Measurements from ENCODE around the gene KRTAP10-9. TPM values are rescaled to one million over a fixed set of nuclear protein-coding genes. Genes with fewer than 3 reads are reported as not detected.
"Not testable (repeated sequence)": the region's sequence is repeated elsewhere in the genome, so short reads cannot be mapped to it uniquely, and the experiment has no call there.

Gene KRTAP10-9
- polyA plus RNA-seq, 10 donors = not detected

DNA sequence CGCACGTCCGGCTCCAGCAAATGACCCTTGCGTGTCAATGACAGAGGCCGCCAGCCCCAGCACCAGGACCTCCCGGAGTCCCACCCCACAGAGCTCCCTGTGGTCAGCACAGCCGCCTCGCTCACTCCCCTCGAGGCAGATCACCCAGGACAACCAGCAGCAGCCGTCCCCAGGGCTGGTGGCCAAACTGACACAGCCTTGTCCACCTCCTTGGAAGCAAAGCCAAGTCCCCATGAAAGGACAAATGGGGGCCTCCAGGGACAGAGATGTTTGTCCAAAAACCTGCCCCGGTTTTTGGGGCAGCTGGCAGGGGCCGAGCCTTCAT lies 12.4 kb downstream of the KRTAP10-9 start:
- DNase-seq = no peak

DNA sequence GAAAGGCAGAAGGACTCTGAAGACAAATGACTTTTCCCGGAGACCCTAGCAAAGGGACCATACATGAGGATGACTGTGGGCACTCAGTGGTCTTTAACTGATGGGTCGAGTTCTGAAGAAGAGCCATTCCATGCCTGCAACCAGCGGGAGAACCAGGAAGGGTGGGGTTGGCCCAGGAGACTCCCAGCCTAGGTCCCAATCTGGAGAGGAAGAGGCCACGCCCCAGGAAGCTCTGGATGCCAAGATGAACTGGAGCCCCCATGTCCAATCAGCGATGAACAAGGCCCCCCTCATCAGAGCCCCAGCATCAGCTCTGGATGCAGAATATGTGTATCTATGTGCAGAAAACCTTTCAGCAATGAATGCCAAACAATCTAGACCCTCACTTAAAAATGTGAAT lies 13.9 kb downstream of the KRTAP10-9 start:
- DNase-seq = no peak

DNA sequence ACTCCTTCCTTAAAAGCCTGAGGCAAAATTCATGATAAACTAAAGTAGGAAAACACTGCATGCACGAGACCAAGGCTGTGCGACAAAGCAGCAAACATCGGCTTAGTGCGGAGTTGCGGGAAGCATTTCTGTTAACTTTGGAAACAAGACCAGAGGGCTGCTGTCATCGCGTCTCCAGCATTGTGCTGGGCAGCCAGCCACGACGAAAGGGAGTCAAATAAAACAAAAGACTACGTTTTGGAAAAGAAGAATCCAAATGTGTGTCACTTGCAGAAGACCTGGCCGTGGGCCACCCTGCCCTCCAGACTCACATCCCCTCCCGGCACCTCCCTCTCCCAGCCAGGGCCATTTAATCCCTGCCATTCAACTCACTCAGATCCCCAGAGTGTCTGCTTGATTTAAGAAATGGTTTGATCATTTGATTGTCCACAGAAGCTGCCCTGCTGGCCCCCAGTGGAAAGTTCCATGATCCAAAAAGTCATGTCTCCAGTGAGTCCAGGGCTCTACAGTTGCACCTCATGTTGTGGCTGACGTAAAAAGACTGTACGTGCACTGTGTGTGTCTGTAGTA lies 16.9 kb downstream of the KRTAP10-9 start:
- no peak for DNase-seq

DNA sequence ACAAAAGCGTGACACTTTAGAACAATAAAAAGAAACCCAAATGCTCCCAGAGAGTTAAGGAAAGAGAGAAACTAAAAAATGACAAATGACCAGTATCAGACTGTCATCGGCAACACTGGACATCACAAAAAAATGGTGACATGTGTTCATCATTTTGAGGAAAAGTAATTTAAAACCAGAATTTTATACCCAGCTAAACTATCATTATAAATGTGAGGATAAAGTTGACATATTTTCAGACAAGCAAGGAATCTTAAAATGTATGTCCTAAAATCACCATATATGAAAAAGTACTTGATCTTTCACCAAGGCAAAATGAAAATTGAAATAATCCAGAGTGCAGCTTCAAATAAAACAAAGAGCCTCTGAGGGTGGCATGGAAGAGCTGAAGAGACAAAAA lies 18.0 kb downstream of the KRTAP10-9 start:
- DNase-seq = no peak

DNA sequence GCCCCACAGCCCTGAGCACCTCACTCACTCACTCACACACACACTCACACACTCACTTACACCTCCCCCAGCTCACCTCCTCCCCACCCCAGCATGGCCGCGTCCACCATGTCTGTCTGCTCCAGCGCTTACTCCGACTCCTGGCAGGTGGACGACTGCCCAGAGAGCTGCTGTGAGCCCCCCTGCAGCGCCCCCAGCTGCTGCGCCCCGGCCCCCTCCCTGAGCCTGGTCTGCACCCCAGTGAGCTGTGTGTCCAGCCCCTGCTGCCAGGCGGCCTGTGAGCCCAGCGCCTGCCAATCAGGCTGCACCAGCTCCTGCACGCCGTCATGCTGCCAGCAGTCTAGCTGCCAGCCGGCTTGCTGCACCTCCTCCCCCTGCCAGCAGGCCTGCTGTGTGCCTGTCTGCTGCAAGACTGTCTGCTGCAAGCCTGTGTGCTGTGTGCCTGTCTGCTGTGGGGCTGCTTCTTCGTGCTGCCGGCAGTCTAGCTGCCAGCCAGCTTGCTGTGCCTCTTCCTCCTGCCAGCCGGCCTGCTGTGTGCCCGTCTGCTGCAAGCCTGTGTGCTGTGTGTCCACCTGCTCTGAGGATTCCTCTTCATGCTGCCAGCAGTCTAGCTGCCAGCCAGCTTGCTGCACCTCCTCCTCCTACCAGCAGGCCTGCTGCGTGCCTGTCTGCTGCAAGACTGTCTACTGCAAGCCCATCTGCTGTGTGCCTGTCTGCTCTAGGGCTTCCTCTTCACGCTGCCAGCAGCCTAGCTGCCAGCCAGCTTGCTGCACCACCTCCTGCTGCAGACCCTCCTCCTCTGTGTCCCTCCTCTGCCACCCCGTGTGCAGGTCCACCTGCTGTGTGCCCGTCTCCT lies 19.7 kb downstream of the KRTAP10-9 start, which contains the start of gene KRTAP10-11:
Gene KRTAP10-11 (plus strand): TSS at position 49 of the 856 bp plus-strand sequence. CDS start 45 bp downstream, at position 94.
- not testable (repeated sequence) for DNase-seq

DNA sequence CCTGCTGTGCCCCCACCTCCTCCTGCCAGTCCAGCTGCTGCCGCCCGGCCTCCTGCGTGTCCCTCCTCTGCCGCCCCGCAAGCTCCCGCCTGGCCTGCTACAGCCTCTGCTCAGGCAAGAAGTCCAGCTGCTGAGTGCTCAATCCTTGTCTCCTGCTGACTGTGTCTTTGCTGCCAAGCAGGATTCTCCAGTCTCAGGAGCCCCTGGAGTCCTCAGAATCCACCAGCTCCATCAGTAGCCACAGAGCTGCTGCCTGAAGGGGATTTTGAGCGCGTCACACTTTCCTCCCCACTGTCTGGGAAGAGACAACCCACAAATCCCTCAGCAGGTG lies 20.3 kb downstream of the KRTAP10-9 start:
- DNase-seq = peak in 1 of 3 donors; percentile 22

DNA sequence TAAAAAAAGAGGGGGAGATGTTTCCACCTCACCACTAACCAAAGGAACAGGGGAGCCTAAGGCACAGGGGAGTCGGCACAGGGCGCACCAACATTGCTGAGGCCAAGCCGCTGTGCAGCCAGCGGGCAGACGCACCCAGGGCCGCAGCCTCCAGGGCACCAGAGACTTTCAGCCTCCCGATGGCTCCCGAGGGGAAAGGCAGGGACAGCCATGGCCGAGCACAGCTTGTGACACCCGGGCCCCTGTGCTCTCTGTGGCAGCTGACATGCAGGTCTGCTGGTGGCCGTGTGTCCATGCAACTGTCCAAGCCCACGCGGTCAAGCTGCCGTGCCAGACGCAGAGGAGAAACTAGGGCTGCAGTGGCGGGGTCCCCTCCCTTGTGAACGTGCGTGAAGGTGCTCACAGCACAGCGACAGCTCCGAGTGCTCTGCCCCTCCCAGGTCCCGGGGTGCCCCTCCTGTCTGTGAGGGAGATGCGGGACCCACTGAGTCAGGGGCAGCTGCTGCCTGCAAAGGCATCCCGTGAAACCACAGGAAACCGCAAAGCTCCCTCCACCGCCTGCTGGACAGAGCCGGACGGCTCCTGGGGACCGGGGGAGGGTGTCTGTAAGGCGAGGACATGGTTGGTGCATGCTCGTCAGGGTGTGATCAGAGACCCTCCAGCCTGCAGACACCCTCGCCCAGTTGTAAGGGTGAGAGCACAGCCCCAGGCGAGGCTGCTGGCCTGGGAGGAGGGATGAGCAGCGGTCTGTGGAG lies 21.8 kb downstream of the KRTAP10-9 start:
- no peak for DNase-seq

DNA sequence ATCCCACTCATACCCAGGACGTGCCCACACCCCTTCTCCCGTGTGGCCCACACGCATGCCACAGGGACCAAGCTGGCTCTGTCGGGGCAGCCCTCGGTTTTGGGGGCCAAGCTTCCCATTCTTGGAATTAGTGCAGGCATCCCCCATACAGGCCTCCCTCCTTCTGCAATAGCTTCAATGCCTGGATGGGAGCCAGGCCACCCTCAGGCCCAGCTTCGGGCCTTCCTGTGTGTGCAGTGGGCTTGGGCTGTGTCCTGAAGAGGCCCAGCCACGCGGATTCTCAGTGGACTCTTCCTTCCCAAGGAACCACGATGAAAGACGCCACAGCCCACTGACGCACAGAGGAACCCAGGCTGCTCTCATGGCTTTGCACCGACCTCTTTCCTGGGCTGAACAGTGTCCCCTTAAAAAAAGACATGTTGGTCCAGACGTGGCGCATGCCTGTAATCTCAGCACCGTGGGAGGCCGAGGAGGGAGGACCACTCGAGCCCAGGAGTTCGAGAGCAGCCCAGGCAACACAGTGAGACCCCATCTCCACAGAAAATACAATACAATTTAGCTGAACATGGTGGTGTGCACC lies 22.7 kb downstream of the KRTAP10-9 start:
- peak in 1 of 3 donors; percentile 22 for DNase-seq

DNA sequence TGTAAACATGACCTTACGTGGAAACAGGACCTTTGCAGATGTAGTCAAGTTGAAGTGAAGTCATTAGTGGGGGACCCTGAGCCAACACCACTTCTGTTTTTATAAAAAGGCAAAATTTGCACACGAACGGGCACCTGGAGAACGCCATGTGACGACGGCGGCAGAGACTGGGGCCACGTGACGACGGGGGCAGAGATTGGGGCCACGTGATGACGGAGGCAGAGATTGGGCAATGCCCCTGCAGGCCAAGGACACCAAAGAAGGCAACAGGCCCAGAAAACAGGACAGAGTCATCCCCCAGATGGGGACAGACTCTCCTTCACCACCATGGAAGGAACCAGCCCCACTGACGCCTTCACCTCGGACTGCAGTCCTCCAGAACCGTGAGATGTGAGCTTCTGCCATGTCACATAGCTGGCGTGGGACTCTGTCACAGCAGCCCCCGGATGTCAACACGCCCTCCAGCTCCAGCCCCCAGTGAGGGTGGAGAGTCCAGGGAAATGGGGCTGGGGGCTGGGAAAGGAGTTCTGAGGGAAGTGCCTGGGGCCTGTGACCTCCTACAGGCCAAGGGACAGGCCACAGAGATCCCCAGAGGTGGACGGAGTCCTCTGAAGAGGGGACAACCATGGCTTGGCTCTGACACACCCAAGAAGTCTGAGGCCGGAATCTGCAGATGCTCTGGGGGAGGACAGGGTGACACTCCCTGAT lies 23.5 kb downstream of the KRTAP10-9 start:
- no peak for DNase-seq

DNA sequence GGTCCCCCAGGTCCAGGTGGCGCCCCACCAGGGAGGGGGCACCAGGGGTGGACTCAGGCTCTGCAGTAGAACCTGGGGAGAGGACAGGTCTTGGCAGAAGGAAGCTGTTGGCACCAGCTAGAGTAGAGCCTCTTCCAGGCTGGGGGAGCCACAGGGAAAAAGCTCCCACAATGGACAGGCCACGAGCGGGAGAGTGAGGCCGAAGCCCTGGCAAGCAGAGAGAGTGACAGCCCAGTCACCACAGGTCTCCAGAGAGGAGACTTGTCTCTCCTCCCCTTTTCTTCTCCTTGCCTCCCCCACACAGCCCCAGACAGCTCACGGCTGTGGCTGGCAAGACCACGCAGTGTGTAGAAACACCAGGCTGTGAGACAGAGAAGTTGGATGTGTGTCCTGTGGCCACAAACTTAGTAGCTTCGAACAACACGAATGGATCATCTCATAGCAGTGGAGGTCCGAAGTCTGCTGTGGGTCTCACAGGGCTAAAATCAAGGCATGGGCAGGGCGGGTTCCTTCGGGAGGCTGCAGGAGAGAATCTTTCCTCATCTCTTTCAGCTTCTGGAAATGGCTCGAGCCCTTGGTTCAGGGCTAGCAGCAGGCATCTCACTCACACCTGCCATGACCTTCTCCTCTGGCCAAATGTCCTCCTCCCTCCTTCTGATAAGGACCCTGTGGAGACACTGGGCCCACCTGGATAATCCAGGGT lies 24.2 kb downstream of the KRTAP10-9 start:
- no peak for DNase-seq

DNA sequence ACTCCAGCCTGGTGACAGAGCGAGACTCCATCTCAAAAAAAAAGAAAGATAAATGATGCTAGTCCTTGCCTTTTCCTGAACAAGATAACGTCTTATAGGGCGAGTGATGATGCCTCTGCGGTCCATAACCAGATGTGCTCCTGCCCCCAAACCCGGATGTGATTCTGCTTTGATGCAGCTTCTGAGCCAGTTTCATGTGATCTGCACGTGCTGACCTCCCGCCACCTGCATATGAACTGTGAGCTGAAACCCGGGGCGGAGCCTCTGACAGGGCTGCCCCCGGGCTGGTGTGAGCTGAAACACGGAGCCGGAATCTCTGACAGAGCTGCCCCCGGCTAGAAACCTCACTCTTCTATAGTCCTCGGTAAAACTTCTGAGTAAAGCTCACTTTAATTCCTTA lies 26.2 kb downstream of the KRTAP10-9 start:
- no peak for DNase-seq

DNA sequence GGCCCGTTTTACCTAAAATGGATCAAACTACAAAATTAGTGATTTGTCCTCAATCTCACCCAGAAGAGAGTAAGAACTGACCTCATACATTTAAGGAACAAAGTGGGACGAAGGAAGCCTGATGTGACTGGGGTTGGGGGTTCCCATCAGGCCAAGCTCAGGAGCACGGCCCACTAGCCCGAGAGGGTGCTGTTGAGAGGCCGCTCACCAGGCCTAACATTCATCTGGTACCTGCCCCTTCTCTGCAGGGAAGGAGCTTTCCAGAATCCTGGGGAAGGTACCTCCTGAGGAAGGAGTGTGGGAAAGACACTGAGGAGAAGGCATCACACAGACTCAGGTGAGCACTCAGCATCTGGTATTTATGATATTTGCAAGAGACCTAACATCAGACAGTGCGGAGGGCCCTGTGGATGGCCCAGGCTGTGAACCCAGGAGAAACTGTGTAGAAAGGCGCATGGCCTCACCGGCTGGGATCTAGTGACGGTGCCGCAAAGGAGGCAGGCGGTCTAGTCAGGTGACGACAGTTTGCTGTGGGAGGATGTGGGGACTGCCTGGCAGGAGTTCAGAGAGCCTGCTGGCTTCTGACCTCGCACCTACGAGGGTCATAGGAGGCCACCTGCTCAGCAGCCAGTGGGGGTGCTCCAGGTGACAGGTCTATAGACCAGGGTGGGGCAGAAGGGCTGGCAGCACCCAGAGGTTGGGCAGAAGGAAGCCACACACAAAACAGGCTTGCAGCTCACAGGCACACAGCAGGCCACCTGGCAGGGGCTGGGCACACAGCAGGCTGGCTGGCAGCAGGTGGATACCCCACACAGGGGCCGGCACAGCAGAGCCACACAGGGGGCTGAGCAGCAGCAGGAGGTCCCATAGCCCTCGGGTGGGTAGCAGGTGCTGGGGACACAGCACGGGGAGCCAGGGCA lies 27.0 kb downstream of the KRTAP10-9 start:
- DNase-seq = no peak

DNA sequence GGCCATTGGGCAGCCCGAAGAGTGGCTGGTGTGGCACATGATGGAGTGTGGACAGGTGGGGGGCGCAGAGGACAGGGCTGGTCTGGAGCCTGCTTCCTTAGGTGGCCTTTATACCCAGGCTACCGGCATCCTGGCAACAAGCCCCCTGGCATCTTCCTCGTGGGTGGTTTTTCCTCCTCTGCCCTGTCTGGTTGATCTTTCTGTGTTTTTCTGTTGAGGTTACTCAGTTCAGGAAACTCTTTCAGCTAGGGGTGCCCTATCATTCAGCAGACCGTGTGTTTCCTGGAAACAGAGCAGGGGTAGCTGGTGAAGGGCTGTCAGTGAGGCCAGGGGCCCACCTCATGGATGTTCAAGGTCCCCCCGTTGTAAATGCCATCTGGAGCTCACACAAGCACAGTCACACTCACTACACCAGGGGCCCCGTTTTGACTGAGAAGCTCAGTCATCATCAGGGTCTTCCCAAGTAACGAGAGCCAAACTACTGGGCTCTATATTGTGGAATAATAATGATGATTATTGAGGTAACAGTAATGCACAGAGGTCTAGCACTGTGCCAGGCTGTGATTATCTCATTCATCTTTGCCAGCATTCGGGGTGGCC lies 27.8 kb downstream of the KRTAP10-9 start, which contains the start of gene KRTAP12-4:
Gene KRTAP12-4 (minus strand): TSS at position 84 of the 600 bp plus-strand sequence. CDS start 45 bp downstream, at position 39.
- DNase-seq = no peak

DNA sequence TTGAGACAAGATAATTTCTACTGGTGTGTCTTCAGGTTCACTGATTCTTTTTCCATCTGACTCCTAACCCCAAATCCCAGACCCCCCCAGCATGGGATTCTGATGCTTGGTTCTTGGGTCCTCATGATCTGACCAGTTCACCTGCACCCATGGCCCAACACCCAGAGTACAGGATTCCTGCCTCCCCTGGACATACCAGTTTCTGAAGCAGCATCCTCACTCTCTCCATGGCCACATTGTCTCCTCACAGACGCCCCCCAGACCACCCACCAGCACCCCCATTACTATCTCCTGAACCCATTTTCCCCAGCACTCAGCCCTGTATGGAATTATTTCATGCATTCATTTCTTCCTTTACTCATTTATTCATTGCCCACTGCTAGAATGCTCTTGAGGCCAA lies 30.0 kb downstream of the KRTAP10-9 start:
- no peak for DNase-seq

DNA sequence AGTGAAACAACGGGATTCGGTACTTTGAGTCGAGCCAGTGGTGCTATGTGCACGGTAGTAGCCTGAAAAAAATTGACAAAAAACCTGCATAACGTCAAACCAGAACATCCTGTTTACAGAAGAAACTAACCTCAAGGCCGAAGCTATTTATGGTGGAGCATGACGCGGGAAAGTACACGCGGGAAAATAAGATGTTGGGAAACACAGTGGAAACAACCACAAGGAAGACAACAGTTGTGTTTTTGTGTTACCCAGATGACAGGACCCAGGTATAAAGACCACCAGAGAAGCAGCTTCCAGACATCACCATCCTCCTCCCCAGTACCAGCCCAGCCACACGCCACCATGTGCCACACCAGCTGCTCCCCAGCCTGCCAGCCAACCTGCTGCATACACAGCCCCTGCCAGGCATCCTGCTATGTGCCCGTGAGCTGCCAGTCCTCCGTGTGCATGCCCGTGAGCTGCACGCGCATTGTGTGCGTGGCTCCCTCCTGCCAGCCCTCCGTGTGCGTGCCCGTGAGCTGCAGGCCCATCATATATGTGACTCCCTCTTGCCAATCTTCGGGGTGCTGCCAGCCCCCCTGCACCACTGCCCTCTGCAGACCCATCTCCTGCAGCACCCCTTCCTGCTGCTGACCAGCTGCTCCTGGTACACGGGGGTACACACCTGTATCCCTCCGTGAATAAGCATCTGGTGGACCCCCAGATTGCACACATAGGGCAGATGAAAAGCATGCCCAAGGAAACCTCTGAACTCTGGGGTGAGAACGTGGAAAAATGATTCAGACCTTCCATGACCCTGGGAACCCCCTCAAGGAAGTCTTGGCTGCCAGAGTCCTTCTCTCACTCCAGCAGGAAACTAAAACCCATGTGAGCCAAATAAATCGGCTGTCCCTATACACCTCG lies 31.0 kb downstream of the KRTAP10-9 start, which contains the start of gene KRTAP12-3:
Gene KRTAP12-3 (plus strand): TSS at position 298 of the 906 bp plus-strand sequence. CDS start 48 bp downstream, at position 346.
- no peak for DNase-seq

DNA sequence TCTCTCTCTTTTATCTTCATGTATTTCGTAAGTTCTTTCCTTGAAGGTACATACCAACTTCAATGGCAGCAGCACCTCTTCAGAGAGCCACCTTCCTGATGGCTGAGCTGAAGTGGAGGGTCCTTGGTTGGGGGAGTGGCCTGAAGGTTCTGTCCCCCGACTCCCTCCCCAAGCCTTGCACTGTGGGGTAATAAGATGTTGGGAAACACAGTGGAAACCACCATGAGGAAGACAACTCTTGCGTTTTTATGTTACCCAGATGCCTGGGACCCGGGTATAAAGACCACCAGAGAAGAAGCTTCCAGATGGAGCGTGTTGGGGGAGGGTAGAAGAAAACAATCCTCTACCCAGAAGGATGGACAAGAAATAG lies 31.6 kb downstream of the KRTAP10-9 start:
- DNase-seq = no peak

DNA sequence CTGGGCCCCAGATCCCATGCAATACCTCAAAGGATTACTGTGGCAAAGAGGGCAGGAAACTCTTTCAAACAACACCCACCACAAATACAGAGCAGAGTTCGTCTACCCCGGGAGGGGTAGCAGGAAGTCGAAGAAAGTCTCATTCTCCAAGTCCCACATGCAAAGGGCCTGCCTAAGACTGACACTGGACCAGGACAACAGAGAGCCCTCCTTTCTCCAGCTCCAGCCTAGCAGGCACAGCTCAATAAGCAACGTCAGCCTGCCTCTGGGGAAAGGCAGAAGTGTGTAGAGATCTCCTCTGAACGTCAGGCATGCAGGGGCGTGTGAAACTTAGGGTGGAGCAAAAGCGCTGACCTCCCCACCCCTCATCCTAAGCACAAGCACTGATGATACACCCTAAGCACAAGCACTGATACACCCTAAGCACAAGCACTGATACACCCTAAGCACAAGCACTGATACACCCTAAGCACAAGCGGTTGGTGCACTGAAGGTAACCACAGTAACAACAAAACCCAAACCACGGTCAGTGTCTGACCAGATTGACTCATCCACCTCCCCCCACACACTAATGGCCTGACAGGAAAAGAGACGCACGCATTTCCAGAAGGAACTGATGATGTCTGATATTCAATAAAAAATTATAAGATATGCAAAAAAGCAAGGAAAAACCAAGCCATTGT lies 32.2 kb downstream of the KRTAP10-9 start:
- no peak for DNase-seq

DNA sequence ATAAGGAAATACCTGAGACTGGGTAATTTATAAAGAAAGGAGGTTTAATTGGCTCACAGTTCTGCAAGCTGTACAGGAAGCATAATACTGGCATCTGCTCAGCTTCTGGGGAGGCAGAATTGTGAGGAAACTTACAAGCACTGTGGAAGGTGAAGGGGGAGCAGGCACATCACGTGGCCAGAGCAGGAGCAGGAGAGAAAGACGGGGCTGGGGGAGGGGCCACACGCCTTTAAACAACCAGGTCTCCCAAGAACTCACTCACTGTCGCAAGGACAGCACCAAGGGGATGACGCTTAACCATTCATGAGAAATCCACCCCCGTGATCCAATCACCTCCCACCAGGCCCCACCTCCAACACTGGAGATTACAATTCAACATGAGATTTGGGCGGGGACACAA lies 34.7 kb downstream of the KRTAP10-9 start:
- DNase-seq = not testable (repeated sequence)
